ENCODE data around the gene BEND6.

DNA sequence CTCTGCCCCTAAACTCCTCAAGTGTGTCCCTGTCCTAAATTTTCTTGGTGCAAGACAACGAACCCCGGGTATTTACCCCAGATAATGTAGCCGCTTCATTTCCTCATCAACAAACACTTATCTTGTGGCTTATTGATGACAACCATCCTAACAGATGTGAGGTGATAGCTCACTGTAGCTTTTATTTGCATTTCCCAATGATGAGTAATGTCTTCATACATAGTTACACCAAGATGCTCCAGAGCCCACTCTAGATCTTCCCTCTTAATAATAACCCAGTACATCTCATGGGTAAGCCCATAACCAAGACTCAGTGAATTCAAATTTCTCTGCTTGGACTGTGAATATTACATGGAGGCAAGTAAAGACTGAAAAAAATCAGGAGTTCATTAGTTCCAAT is 48.2 kb upstream of the BEND6 start:
- TF ChIP-seq CHD2 (IDR thresholded peaks at IDR 0.05; ENCODE audit: low read length) (no peak), GABPA (IDR thresholded peaks at IDR 0.05; ENCODE audit: borderline replicate concordance, insufficient read depth, low read length) (no peak), EZH2 (IDR thresholded peaks at IDR 0.05; ENCODE audit: low read depth, low read length, severe bottlenecking) (no peak), JUND (IDR thresholded peaks at IDR 0.05; ENCODE audit: low read length) (no peak), CREB1 (IDR thresholded peaks at IDR 0.05) (no peak), RFX5 (IDR thresholded peaks at IDR 0.05; ENCODE audit: borderline replicate concordance, low read depth, low read length) (no peak), JUN (IDR thresholded peaks at IDR 0.05; ENCODE audit: low read depth, low read length) (no peak), MAFK (IDR thresholded peaks at IDR 0.05; ENCODE audit: low read depth, low read length) (no peak), GTF2F1 (IDR thresholded peaks at IDR 0.05; ENCODE audit: borderline replicate concordance, low read depth, low read length) (no peak), SRF (IDR thresholded peaks at IDR 0.05; ENCODE audit: low read depth, low read length) (no peak)
- TF ChIP-seq, protein P1, sequence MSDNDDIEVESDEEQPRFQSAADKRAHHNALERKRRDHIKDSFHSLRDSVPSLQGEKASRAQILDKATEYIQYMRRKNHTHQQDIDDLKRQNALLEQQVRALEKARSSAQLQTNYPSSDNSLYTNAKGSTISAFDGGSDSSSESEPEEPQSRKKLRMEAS (IDR thresholded peaks at IDR 0.05), result no peak
- TF ChIP-seq, protein P2, sequence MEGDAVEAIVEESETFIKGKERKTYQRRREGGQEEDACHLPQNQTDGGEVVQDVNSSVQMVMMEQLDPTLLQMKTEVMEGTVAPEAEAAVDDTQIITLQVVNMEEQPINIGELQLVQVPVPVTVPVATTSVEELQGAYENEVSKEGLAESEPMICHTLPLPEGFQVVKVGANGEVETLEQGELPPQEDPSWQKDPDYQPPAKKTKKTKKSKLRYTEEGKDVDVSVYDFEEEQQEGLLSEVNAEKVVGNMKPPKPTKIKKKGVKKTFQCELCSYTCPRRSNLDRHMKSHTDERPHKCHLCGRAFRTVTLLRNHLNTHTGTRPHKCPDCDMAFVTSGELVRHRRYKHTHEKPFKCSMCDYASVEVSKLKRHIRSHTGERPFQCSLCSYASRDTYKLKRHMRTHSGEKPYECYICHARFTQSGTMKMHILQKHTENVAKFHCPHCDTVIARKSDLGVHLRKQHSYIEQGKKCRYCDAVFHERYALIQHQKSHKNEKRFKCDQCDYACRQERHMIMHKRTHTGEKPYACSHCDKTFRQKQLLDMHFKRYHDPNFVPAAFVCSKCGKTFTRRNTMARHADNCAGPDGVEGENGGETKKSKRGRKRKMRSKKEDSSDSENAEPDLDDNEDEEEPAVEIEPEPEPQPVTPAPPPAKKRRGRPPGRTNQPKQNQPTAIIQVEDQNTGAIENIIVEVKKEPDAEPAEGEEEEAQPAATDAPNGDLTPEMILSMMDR (IDR thresholded peaks at IDR 0.05; ENCODE audit: control extremely low read depth in 1 of 3, insufficient read depth in 1 of 3, low read depth in 1 of 3, low read length in 3 of 3), result no peak
